PFSK-1 (cell line): ENCODE measurements around the gene S100A6.

ENCODE experiments used
- POLR2AphosphoS5 ChIP-seq: IDR thresholded peaks from 2 replicates; pipeline ENCODE4 v1.6.1; 2012; ENCODE audit warnings: low read depth, mild to moderate bottlenecking, control low read depth, low read length, moderate library complexity
- REST ChIP-seq, 2 experiments: IDR thresholded peaks; 2 replicates each; pipeline versions ENCODE4 v1.6.1 to v1.8.0; 2011 to 2012; ENCODE audit warnings: low read depth in 2 of 2, low read length in 2 of 2, control low read depth in 1 of 2, inconsistent platforms in 1 of 2, mild to moderate bottlenecking in 1 of 2, moderate library complexity in 1 of 2; ENCODE audit not compliant: insufficient read depth in 1 of 2
- SIN3A ChIP-seq: IDR thresholded peaks from 2 replicates; pipeline ENCODE4 v1.6.1; 2012; ENCODE audit warnings: mild to moderate bottlenecking, low read length, moderate library complexity, borderline replicate concordance; ENCODE audit not compliant: insufficient read depth

- TF ChIP-seq SIN3A (no peak), REST (IDR thresholded peaks at IDR 0.05; ENCODE audit: insufficient read depth in 1 of 2, low read depth in 2 of 2, low read length in 2 of 2) (no peak), POLR2AphosphoS5 (no peak)
Measured at GRCh38 chr1:153560241-153560640, 24.4 kb upstream of the S100A6 start.
